ENCODE measurements around the gene RAB3B. TPM values are rescaled to one million over a fixed set of nuclear protein-coding genes. Genes with fewer than 3 reads are reported as not detected.

RAB3B gene
- total and polyA plus RNA-seq, 2 experiments from 2014 or later = 1.5 to 6.9 TPM

- Histone ChIP-seq H3K27ac (peak overlapping the region; percentile 26), H3K4me3 (no peak overlapping the region), H3K36me3 (no peaks in the 10 kb centered on the region), H3K27me3 (no peaks in the 10 kb centered on the region), H3K4me1 (ENCODE audit: low read depth) (peaks cover 23% of the 10 kb centered on the region), H3K9me3 (ENCODE audit: low read depth) (no peaks in the 10 kb centered on the region)
- TF ChIP-seq CTCF (IDR thresholded peaks at IDR 0.05; ENCODE audit: low read depth, low read length) = no peak
- DNase-seq (ENCODE audit: low read depth in 1 of 2, low spot score in 1 of 2) = no peak
Observed at GRCh38 chr1:51957618-51958017, 32.9 kb downstream of the RAB3B start.

- peak; percentile 17 to 23 for DNase-seq (ENCODE audit: low read depth in 1 of 2, low spot score in 1 of 2)
- peaks cover 23% of the 10 kb centered on the region for H3K4me1 ChIP-seq (ENCODE audit: low read depth)
- no peak overlapping the region for H3K4me3 ChIP-seq
- no peaks in the 10 kb centered on the region for H3K36me3 ChIP-seq
- H3K9me3 ChIP-seq (ENCODE audit: low read depth) = no peaks in the 10 kb centered on the region
- TF ChIP-seq CTCF (IDR thresholded peaks at IDR 0.05; ENCODE audit: low read depth, low read length) = no peak
- H3K27ac ChIP-seq = peak overlapping the region; percentile 26
- H3K27me3 ChIP-seq = no peaks in the 10 kb centered on the region
Observed at GRCh38 chr1:51956528-51957509, 33.7 kb downstream of the RAB3B start.

- Histone ChIP-seq H3K4me3 (no peak overlapping the region), H3K36me3 (no peaks in the 10 kb centered on the region), H3K9me3 (ENCODE audit: low read depth) (no peaks in the 10 kb centered on the region), H3K27me3 (no peaks in the 10 kb centered on the region), H3K4me1 (ENCODE audit: low read depth) (peaks cover 23% of the 10 kb centered on the region), H3K27ac (no peak overlapping the region)
- no peak for DNase-seq (ENCODE audit: low read depth in 1 of 2, low spot score in 1 of 2)
- no peak for TF ChIP-seq CTCF (IDR thresholded peaks at IDR 0.05; ENCODE audit: low read depth, low read length)
Observed at GRCh38 chr1:51955797-51956527, 34.5 kb downstream of the RAB3B start.

GRCh38 chr1:51954783-51955182 is 35.7 kb downstream of the RAB3B start:
- no peak for TF ChIP-seq CTCF (IDR thresholded peaks at IDR 0.05; ENCODE audit: low read depth, low read length)

GRCh38 chr1:51953079-51953478 is 37.4 kb downstream of the RAB3B start:
- no peaks in the 10 kb centered on the region for H3K27me3 ChIP-seq
- no peak for DNase-seq (ENCODE audit: low read depth in 1 of 2, low spot score in 1 of 2)
- H3K9me3 ChIP-seq (ENCODE audit: low read depth) = no peaks in the 10 kb centered on the region
- peaks cover 25% of the 10 kb centered on the region for H3K4me1 ChIP-seq (ENCODE audit: low read depth)
- TF ChIP-seq CTCF (IDR thresholded peaks at IDR 0.05; ENCODE audit: low read depth, low read length) = no peak
- H3K4me3 ChIP-seq = no peak overlapping the region
- H3K36me3 ChIP-seq = no peaks in the 10 kb centered on the region
- no peak overlapping the region for H3K27ac ChIP-seq

More at GRCh38 chr1:51954783-51955182, 35.7 kb downstream of the RAB3B start:
- H3K27ac ChIP-seq = no peak overlapping the region
- H3K4me3 ChIP-seq = no peak overlapping the region
- H3K27me3 ChIP-seq = no peaks in the 10 kb centered on the region
- no peaks in the 10 kb centered on the region for H3K9me3 ChIP-seq (ENCODE audit: low read depth)
- H3K4me1 ChIP-seq (ENCODE audit: low read depth) = peaks cover 23% of the 10 kb centered on the region
- H3K36me3 ChIP-seq = no peaks in the 10 kb centered on the region
- no peak for DNase-seq (ENCODE audit: low read depth in 1 of 2, low spot score in 1 of 2)

Data from cardiac muscle cell (in vitro differentiated cells and primary cell).